NCI-H69 (cell line): ENCODE results near the gene FRYL.
"Not testable (repeated sequence)": the region's sequence is repeated elsewhere in the genome, so short reads cannot be mapped to it uniquely, and the experiment has no call there.

Experiments
- DNase-seq: peaks from one replicate; lab custom pipeline; 2025; lab: John Stamatoyannopoulos, UW

FRYL gene

DNA sequence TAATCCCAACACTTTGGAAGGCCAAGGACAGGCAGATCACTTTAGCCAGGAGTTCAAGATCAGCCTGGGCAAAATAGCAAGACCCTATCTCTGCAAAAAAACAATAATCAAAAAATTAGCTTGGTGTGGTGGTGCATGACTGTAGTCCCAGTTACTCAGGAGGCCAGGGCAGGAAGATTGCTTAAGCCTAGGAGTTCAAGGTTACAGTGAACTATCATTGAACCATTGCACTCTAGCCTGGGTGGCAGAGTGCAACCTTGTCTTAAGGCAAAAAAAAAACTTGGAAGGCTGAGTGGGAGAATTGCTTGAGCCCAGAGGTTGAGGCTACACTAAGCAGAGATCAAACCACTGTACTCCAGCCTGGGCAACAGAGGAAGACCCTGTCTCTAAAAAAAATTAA lies 5.2 kb upstream of the FRYL start:
- DNase-seq: no peak

- DNase-seq: peak; percentile 44
Observed at GRCh38 chr4:48781968-48782367, 1.9 kb upstream of the FRYL start.

- DNase-seq: peak; percentile 59
Observed at GRCh38 chr4:48780865-48781214, 761 bp upstream of the FRYL start.

GRCh38 chr4:48779095-48779997 lies 733 bp downstream of the FRYL start:
- DNase-seq: peak; percentile 75

GRCh38 chr4:48778431-48779094 lies 1.5 kb downstream of the FRYL start:
- DNase-seq: peak; percentile 39

GRCh38 chr4:48777739-48778138 lies 2.3 kb downstream of the FRYL start:
- DNase-seq: no peak

- no peak for DNase-seq
Observed at GRCh38 chr4:48774760-48775710, 5.0 kb downstream of the FRYL start.

GRCh38 chr4:48772556-48772955 lies 7.5 kb downstream of the FRYL start:
- no peak for DNase-seq

DNA sequence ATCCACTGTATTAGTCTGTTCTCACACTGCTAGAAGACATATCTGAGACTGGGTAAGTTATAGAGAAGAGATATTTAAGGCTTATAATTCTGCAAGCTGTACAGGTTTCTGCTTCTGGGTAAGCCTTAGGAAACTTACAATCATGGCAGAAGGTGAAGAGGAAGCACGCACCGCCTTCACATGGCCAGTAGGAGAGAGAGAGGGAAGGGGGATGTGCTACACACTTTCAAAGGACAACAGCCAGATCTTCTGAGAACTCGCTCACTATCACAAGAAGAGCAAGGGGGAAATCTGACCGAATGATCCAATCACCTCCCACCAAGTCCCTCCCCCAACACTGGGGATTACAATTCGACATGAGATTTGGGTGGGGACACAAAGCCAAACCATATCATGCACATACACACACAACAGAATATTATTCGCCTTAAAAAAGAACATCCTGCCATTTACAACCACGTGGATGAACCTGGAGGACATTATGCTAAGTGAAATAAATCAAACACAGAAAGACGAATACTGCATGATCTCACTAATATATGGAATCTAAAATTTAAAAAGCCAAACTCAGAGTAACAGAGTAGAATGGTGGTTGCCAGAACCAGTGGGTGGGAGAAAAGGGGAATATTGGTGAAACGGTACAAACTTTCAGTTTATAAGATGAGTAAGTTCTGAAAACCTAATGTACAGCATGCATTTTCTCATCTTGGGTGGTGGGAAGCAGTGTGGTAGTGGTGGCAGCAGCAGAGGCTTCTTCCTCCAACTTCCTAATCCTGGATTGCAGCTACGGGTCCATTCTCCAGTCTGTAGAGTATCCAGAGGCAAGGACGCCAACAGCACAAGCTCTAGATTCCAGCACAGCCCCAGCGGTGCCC lies 12.8 kb downstream of the FRYL start:
- no peak for DNase-seq

DNA sequence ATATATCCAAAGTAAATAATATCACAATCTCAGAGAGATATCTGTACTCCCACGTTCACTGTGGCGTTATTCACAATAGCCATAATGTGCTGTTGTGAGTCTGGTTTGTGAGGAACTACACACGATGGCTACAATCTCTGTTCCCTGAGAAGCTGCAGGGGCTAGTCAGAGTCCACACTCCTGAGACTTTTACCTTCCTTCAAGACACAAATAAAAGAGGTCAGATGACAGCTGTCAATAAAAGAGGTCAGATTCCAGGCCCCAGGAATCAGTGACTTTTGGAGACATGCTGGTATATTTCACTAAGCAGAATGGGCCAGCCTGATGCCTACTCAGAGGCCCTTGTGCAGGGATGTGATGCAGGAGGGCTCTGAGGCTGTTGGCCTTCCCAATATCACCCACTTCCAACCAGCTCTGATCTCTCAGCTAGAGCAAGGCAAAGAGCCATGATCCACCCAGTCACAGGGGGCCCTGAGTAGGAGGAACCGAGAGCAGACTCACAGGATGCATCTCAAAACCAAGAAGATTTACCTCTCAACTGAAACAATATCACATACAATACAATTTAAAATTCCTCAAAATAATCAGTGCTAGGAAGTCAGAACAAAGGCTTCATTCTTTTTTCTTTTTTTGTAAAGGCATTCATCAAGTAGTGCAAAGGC lies 13.8 kb downstream of the FRYL start:
- no peak for DNase-seq

DNA sequence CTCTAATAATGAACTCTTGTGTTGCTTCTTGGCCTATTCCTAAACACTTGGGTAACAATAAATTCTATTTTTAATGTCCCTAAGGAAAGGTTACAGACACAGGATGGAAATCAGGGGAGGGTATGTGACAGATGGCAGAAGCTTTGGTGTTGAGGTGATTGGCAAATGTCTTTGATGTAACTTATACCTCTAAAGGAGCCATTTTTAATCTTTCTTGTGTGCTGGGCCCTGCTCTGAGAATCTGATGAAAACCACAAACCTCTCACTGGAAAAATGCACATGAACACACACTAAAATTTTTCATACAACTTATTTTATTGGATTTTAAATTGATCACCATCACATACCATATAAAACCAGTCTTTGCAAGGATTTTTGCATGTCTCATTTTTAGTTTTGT lies 17.7 kb downstream of the FRYL start:
- no peak for DNase-seq

- DNase-seq: no peak
Observed at GRCh38 chr4:48761286-48761685, 18.8 kb downstream of the FRYL start.

DNA sequence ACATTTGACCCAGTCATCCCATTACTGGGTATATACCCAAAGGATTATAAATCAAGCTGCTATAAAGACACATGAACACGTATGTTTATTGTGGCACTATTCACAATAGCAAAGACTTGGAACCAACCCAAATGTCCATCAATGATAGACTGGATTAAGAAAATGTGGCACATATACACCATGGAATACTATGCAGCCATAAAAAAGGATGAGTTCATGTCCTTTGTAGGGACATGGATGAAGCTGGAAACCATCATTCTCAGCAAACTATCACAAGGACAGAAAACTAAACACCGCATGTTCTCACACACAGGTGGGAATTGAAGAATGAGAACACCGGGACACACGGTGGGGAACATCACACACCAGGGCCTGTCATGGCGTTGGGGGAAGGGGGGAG lies 21.4 kb downstream of the FRYL start:
- not testable (repeated sequence) for DNase-seq

DNA sequence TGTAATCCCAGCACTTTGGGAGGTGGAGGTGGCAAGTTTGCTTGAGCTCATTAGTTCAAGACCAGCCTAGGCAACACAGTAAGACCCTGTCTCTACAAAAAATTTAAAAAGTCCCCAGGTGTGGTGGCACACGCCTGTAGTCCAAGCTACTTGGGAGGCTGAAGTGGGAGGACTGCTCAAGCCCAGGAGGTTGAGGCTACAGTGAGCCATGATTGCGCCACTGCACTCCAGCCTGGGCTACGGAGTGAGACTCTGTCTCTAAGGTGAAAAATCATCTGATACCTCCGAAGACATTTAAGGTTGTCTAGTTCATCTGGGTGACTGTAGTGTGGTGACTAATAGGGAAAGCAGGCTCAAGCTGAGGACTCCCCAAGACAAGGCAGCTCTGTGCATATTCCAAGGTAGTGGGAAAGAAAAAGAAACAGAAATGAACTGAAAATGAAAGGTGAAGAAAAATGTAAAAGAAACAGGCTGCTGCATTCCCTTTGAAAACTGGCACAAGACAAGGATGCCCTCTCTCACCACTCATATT lies 23.3 kb downstream of the FRYL start:
- DNase-seq: no peak

DNA sequence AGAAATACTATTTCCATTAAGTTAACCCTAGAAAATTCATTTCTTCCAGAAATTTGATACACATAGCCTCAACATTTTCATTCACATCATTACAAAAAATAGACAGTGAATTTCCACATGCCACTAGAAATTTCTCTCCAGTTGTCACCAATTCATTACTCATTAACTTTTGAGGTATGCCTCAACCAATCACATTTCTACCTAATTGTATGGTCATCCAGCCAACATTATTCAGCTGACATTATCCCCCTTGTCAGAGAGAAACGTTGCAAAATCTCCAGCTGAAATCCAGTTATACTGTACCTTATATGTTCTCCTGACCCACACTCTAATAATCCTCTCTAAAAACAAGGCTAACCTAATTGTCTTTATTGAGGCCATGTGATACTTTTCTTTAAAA lies 24.8 kb downstream of the FRYL start:
- DNase-seq: no peak

- DNase-seq: no peak
Observed at GRCh38 chr4:48753159-48753558, 26.9 kb downstream of the FRYL start.

- no peak for DNase-seq
Observed at GRCh38 chr4:48752726-48753125, 27.4 kb downstream of the FRYL start.

DNA sequence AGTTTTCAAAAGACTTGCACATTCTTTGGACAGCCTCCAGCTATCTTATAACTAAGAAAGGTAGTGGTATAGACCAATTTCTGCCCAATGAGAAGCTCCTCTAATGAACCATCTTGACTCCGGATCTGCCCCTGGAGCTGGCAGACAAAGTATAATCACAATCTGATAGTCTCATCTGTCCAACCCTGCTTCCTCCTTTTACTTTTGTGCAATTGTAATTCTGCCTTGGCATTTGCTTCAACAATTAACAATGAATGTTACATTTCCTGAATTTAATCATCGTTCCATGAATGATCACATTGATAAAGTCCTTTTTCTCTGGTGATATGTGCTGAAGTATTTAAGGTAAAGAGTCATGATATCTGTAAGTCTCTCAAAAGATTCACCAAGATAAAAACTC lies 27.8 kb downstream of the FRYL start:
- DNase-seq: no peak

DNA sequence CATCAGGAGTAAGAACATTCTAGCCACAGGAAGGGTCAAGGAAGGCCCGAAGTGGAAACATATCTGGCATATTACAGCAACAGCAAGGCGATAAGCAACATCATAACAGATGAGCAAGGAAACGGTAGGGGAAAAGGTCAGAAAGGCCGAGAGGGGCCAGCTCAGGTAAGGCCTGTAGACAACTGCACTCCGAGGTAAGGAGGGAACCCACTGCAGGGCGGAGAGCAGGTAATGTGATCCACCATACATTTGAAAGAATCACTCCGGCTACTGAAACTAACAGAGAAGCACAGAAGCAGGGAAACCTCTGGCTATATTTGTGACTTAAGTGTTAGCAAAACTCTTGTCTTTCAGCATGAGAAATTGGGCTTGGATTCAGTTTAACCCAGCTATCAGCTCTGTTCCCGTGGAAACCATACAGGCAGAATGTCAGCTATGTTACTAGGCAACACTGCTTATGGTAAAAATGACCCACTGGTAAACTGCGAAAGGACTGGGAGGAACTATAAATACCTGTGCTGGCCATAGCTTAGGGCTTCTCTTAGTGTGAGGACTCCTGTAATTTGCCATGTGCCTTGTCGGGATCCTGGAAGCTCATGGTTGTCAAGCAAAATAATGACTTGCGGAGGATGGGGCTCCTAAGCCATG lies 31.0 kb downstream of the FRYL start:
- DNase-seq: no peak
